Measurements from ENCODE around the gene KCNE5.

DNA sequence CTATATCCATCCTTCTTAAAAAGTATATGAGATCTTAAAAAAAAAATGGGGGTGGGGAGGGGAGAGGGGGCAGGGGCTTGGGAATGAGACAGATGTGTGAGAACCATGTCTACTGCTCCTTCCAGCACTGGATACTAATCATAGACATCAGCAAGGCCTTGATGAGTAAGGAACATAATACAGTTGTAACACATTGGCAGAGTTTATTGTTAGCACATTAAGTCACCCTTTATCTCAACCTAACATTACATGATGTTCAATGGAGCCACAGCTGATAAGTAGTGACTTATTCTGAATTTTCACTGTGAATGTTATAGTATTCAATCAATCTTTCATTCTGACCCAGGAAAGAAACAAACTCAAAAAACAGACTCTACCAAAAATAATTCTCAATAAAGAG, 47.3 kb upstream of the KCNE5 start:
- TF ChIP-seq, protein P1, sequence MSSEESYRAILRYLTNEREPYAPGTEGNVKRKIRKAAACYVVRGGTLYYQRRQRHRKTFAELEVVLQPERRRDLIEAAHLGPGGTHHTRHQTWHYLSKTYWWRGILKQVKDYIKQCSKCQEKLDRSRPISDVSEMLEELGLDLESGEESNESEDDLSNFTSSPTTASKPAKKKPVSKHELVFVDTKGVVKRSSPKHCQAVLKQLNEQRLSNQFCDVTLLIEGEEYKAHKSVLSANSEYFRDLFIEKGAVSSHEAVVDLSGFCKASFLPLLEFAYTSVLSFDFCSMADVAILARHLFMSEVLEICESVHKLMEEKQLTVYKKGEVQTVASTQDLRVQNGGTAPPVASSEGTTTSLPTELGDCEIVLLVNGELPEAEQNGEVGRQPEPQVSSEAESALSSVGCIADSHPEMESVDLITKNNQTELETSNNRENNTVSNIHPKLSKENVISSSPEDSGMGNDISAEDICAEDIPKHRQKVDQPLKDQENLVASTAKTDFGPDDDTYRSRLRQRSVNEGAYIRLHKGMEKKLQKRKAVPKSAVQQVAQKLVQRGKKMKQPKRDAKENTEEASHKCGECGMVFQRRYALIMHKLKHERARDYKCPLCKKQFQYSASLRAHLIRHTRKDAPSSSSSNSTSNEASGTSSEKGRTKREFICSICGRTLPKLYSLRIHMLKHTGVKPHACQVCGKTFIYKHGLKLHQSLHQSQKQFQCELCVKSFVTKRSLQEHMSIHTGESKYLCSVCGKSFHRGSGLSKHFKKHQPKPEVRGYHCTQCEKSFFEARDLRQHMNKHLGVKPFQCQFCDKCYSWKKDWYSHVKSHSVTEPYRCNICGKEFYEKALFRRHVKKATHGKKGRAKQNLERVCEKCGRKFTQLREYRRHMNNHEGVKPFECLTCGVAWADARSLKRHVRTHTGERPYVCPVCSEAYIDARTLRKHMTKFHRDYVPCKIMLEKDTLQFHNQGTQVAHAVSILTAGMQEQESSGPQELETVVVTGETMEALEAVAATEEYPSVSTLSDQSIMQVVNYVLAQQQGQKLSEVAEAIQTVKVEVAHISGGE (CRISPR knock-in tag; IDR thresholded peaks at IDR 0.05): no peak
- TF ChIP-seq TCF7L2 (IDR thresholded peaks at IDR 0.05; ENCODE audit: low read depth, low read length) (no peak), RCOR1 (IDR thresholded peaks at IDR 0.05; ENCODE audit: borderline replicate concordance in 1 of 2, low read depth in 2 of 2, low read length in 2 of 2) (no peak), POLR2A (conservative IDR thresholded peaks at IDR 0.05) (no peak), ZSCAN32 (CRISPR knock-in tag; IDR thresholded peaks at IDR 0.05) (no peak)
- TF ChIP-seq, protein P2, sequence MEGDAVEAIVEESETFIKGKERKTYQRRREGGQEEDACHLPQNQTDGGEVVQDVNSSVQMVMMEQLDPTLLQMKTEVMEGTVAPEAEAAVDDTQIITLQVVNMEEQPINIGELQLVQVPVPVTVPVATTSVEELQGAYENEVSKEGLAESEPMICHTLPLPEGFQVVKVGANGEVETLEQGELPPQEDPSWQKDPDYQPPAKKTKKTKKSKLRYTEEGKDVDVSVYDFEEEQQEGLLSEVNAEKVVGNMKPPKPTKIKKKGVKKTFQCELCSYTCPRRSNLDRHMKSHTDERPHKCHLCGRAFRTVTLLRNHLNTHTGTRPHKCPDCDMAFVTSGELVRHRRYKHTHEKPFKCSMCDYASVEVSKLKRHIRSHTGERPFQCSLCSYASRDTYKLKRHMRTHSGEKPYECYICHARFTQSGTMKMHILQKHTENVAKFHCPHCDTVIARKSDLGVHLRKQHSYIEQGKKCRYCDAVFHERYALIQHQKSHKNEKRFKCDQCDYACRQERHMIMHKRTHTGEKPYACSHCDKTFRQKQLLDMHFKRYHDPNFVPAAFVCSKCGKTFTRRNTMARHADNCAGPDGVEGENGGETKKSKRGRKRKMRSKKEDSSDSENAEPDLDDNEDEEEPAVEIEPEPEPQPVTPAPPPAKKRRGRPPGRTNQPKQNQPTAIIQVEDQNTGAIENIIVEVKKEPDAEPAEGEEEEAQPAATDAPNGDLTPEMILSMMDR (IDR thresholded peaks at IDR 0.05 in 2 of 3, conservative IDR thresholded peaks at IDR 0.05 in 1 of 3; ENCODE audit: insufficient read depth in 2 of 3, low read depth in 1 of 3, low read length in 3 of 3): no peak

All from K562 (cell line).